ENCODE measurements around the gene TNFAIP1.
"Not testable (repeated sequence)": the region's sequence is repeated elsewhere in the genome, so short reads cannot be mapped to it uniquely, and the experiment has no call there.

The TNFAIP1 gene

GRCh38 chr17:28335201-28335958 is at the start of gene TNFAIP1, which contains the start of gene IFT20:
Gene TNFAIP1, plus strand, starts transcription at chr17:28335761. Its CDS starts 3,761 bp downstream, at chr17:28339522.
Gene IFT20, minus strand, starts transcription at chr17:28335472. Its CDS starts 3,487 bp downstream, at chr17:28331985.
- in situ Hi-C loops (cut with HindIII; ENCODE audit: low sequenced_read_pairs): no loop called here

GRCh38 chr17:28285965-28286364 is 49.6 kb upstream of the TNFAIP1 start:
- in situ Hi-C loops (cut with HindIII; ENCODE audit: low sequenced_read_pairs): no loop called here

- in situ Hi-C loops (cut with HindIII; ENCODE audit: low sequenced_read_pairs): no loop called here
Observed at GRCh38 chr17:28290703-28291102, 44.9 kb upstream of the TNFAIP1 start.

- in situ Hi-C loops (cut with HindIII; ENCODE audit: low sequenced_read_pairs): no loop called here
Observed at GRCh38 chr17:28291780-28292330, 43.7 kb upstream of the TNFAIP1 start.

GRCh38 chr17:28292878-28293277 is 42.7 kb upstream of the TNFAIP1 start:
- in situ Hi-C loops (cut with HindIII; ENCODE audit: low sequenced_read_pairs): not testable (repeated sequence)

GRCh38 chr17:28293994-28294393 is 41.6 kb upstream of the TNFAIP1 start:
- in situ Hi-C loops (cut with HindIII; ENCODE audit: low sequenced_read_pairs): no loop called here

- in situ Hi-C loops (cut with HindIII; ENCODE audit: low sequenced_read_pairs): no loop called here
Observed at GRCh38 chr17:28295677-28296578, 39.6 kb upstream of the TNFAIP1 start.

GRCh38 chr17:28298449-28298848 is 37.1 kb upstream of the TNFAIP1 start:
- in situ Hi-C loops (cut with HindIII; ENCODE audit: low sequenced_read_pairs): no loop called here

GRCh38 chr17:28306954-28307401 is 28.6 kb upstream of the TNFAIP1 start:
- in situ Hi-C loops (cut with HindIII; ENCODE audit: low sequenced_read_pairs): no loop called here

GRCh38 chr17:28313841-28314240 is 21.7 kb upstream of the TNFAIP1 start:
- in situ Hi-C loops (cut with HindIII; ENCODE audit: low sequenced_read_pairs): no loop called here

GRCh38 chr17:28315846-28316705 is 19.5 kb upstream of the TNFAIP1 start:
- in situ Hi-C loops (cut with HindIII; ENCODE audit: low sequenced_read_pairs): no loop called here

- in situ Hi-C loops (cut with HindIII; ENCODE audit: low sequenced_read_pairs): no loop called here
Observed at GRCh38 chr17:28317099-28317965, 18.2 kb upstream of the TNFAIP1 start.

- in situ Hi-C loops (cut with HindIII; ENCODE audit: low sequenced_read_pairs): no loop called here
Observed at GRCh38 chr17:28317966-28318758, 17.4 kb upstream of the TNFAIP1 start.

GRCh38 chr17:28318759-28319597 is 16.6 kb upstream of the TNFAIP1 start, which contains the start of gene TMEM97:
Gene TMEM97, plus strand, starts transcription at chr17:28319200. Its CDS starts 40 bp downstream, at chr17:28319240.
- in situ Hi-C loops (cut with HindIII; ENCODE audit: low sequenced_read_pairs): no loop called here

- in situ Hi-C loops (cut with HindIII; ENCODE audit: low sequenced_read_pairs): no loop called here
Observed at GRCh38 chr17:28319598-28319935, 16.0 kb upstream of the TNFAIP1 start.

GRCh38 chr17:28320215-28321061 is 15.1 kb upstream of the TNFAIP1 start:
- in situ Hi-C loops (cut with HindIII; ENCODE audit: low sequenced_read_pairs): no loop called here

GRCh38 chr17:28324267-28324745 is 11.3 kb upstream of the TNFAIP1 start:
- in situ Hi-C loops (cut with HindIII; ENCODE audit: low sequenced_read_pairs): no loop called here

Measured in DLD1 (cell line).